Tibial nerve (tissue), 4 donors: ENCODE measurements around the gene LTBP1. TPM values are rescaled to one million over a fixed set of nuclear protein-coding genes. Genes with fewer than 3 reads are reported as not detected.

ENCODE experiments used
- DNase-seq, 2 donors: peaks; one replicate each; pipeline ENCODE4 v3.0.0-alpha.2; 2019; ENCODE audit warnings: low spot score in 2 of 2
- H3K27ac ChIP-seq, 4 donors: fragments of 200-600 bp; sonication (generic) in 3 of 4; one replicate each; pipeline ENCODE4 v1.5.1; 2017 to 2019; ENCODE audit warnings: mild to moderate bottlenecking in 1 of 4
- H3K27me3 ChIP-seq, 2 donors: fragments of 200-600 bp; sonication (generic) in 1 of 2; one replicate each; pipeline versions ENCODE4 v1.5.1 to v1.6.0; 2017 to 2019
- H3K36me3 ChIP-seq, 3 donors: fragments of 200-600 bp; sonication (generic); one replicate each; pipeline ENCODE4 v1.5.1; 2018 to 2019
- H3K4me1 ChIP-seq, 4 donors: fragments of 200-600 bp; sonication (generic) in 3 of 4; one replicate each; pipeline ENCODE4 v1.5.1; 2017 to 2019
- H3K4me3 ChIP-seq, 4 donors: fragments of 200-600 bp; sonication (generic) in 3 of 4; one replicate each; pipeline ENCODE4 v1.5.1; 2017 to 2019; ENCODE audit warnings: mild to moderate bottlenecking in 1 of 4, moderate library complexity in 1 of 4
- H3K9me3 ChIP-seq, 4 donors: fragments of 200-600 bp; sonication (generic) in 3 of 4; one replicate each; pipeline ENCODE4 v1.5.1; 2017 to 2019
- EP300 ChIP-seq, 2 donors: sonication (generic); formaldehyde crosslinking; IDR thresholded peaks; one replicate each; pipeline ENCODE4 v1.6.1; 2017; ENCODE audit warnings: antibody characterized with exemption in 2 of 2, mild to moderate bottlenecking in 1 of 2
- POLR2A ChIP-seq, 2 donors: fragments of 450-650 bp; IDR thresholded peaks; one replicate each; pipeline ENCODE4 v1.6.1; 2017; ENCODE audit warnings: antibody characterized with exemption in 2 of 2, mild to moderate bottlenecking in 2 of 2, moderate library complexity in 2 of 2
- WGBS, 2 donors: methylation state at CpG; one replicate each; pipeline ENCODE4 v1.1.5; 2018; 5-methylcytosine and 5-hydroxymethylcytosine counted together
- total RNA-seq, 4 donors: library from RNA; depleted of rRNA; stranded (reverse); fragments of >200 nt; gene quantifications; one replicate each; pipeline ENCODE4 v1.1.0, GENCODE V29; 2016
- TF ChIP-seq, protein P1 (sequence below), 5 experiments: fragments of 200-600 bp in 3 of 5; fragments of 450-650 bp in 2 of 5; sonication (generic) in 3 of 5; IDR thresholded peaks; one replicate each; pipeline ENCODE4 v1.5.1; 2016 to 2019; ENCODE audit warnings: antibody characterized with exemption in 5 of 5, mild to moderate bottlenecking in 3 of 5, moderate library complexity in 2 of 5

LTBP1 gene
- total RNA-seq, 4 donors from 2014 or later, result 29.4 to 89.8 (median 50.6) TPM

DNA sequence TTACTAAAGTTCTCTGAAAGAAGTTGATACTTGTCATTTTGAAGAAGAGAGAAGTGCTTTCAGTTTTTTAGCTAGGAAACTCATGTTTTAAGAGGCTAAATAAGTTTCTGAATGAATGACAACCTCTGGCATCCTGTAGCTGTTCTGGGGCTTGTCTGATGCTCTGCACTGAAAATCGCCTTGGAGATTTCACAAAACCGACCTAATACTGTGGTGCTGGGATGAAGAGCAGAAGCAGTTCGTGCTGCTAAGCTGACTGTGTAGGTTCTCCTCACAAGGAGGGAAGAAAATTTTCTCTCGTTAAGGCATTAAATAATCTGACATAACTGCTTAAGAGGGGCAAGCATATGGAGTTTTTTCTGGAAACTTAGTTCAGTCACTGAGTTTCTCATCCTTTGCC lies 193.2 kb downstream of the LTBP1 start:
- H3K4me1 ChIP-seq, result peaks cover 0 to 51% (median 10%) of the 10 kb centered on the region in 4 donors
- no peak overlapping the region for H3K4me3 ChIP-seq
- TF ChIP-seq EP300 (IDR thresholded peaks at IDR 0.05), result no peak
- TF ChIP-seq POLR2A (IDR thresholded peaks at IDR 0.05), result no peak
- TF ChIP-seq, protein P1, sequence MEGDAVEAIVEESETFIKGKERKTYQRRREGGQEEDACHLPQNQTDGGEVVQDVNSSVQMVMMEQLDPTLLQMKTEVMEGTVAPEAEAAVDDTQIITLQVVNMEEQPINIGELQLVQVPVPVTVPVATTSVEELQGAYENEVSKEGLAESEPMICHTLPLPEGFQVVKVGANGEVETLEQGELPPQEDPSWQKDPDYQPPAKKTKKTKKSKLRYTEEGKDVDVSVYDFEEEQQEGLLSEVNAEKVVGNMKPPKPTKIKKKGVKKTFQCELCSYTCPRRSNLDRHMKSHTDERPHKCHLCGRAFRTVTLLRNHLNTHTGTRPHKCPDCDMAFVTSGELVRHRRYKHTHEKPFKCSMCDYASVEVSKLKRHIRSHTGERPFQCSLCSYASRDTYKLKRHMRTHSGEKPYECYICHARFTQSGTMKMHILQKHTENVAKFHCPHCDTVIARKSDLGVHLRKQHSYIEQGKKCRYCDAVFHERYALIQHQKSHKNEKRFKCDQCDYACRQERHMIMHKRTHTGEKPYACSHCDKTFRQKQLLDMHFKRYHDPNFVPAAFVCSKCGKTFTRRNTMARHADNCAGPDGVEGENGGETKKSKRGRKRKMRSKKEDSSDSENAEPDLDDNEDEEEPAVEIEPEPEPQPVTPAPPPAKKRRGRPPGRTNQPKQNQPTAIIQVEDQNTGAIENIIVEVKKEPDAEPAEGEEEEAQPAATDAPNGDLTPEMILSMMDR (IDR thresholded peaks at IDR 0.05), result no peak
- H3K36me3 ChIP-seq, result no peaks in the 10 kb centered on the region
- H3K27ac ChIP-seq, result peak overlapping the region in 1 of 4 donors; percentile 25
- no peaks in the 10 kb centered on the region for H3K27me3 ChIP-seq
- DNase-seq, result no peak
- WGBS, 2 donors, result 72 to 73% methylated on average over 4 of the region's 4 CpGs
- H3K9me3 ChIP-seq, result no peaks in the 10 kb centered on the region

DNA sequence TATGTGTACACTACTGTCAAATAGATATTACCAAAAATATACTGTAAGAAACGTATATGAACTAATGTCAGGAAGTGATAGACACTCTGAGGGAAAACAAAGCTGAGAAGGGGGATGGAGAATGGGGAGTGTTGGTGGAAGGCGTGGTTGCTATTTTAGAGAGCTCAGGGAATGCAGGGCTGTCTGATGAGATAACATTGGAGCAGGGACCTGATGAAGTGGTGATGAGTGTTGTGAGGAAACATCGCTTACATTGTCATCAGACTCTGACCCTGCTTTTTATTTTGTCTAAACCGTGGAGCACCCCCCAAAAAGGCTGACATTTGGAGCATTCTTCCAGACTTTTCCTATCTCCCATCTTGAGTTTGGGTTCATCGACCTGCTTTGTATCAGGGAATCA lies 194.7 kb downstream of the LTBP1 start:
- Histone ChIP-seq H3K9me3 (no peaks in the 10 kb centered on the region), H3K27me3 (no peaks in the 10 kb centered on the region), H3K4me3 (no peak overlapping the region), H3K36me3 (no peaks in the 10 kb centered on the region), H3K4me1 (peaks cover 0 to 50% (median 12%) of the 10 kb centered on the region in 4 donors), H3K27ac (no peak overlapping the region)
- no peak for DNase-seq
- TF ChIP-seq, protein P1 (IDR thresholded peaks at IDR 0.05), result no peak
- no peak for TF ChIP-seq EP300 (IDR thresholded peaks at IDR 0.05)
- no peak for TF ChIP-seq POLR2A (IDR thresholded peaks at IDR 0.05)
- WGBS, 2 donors, result 69 to 78% methylated on average over 5 of the region's 5 CpGs

DNA sequence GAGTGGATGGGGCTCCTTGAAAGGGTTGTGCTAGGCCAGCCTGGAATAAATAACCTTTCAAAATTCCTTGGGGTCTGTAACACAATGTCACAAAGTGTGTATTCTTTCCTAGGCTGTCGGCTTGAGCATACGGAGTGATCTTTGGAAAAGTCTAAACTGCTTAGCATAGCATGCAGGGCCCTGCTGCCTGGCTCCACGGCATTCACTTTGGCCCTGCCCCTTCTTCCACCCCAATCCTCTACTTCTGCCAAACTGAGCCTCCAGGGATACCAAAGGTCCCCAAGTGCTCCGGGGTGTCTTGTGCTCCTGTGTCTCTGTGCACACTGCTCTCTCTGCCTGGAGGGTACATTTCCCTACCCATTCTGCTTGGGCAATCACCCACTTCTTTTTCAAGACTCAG lies 196.1 kb downstream of the LTBP1 start:
- Histone ChIP-seq H3K27ac (peak overlapping the region in 2 of 4 donors; percentile 56 to 57), H3K4me1 (peaks cover 0 to 40% (median 9%) of the 10 kb centered on the region in 4 donors)
- 33 to 40% methylated on average over 4 of the region's 4 CpGs for WGBS, 2 donors

DNA sequence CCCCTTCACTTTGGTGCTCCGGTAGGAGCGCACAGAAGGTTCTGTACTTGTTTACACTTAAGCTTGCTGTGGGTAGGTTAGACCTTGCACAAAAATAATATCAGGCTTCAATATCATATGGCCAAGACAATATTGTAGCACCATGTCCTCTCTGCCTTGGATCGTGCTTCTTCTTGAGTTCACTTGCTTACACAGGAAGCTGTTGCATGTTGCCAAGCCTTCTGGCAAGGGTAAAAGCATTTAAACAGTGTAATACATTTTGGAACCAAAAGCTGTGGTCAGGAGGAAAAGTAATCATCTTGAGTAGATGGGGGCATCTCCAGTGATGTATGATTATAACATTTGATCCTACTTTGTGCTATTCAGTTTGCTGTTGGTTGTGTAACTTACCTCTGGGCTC lies 197.5 kb downstream of the LTBP1 start:
- Histone ChIP-seq H3K4me1 (peaks cover 0 to 40% (median 9%) of the 10 kb centered on the region in 4 donors), H3K4me3 (no peak overlapping the region), H3K27ac (no peak overlapping the region), H3K9me3 (no peaks in the 10 kb centered on the region), H3K27me3 (no peaks in the 10 kb centered on the region), H3K36me3 (no peaks in the 10 kb centered on the region)
- TF ChIP-seq POLR2A (IDR thresholded peaks at IDR 0.05) (no peak), EP300 (IDR thresholded peaks at IDR 0.05) (no peak)
- no peak for DNase-seq
- 85 to 87% methylated on average over 3 of the region's 3 CpGs for WGBS, 2 donors

More for the DNA sequence above, 196.1 kb downstream of the LTBP1 start:
- no peaks in the 10 kb centered on the region for H3K9me3 ChIP-seq
- no peak overlapping the region for H3K4me3 ChIP-seq
- no peak for TF ChIP-seq POLR2A (IDR thresholded peaks at IDR 0.05)
- TF ChIP-seq, protein P1 (IDR thresholded peaks at IDR 0.05), result no peak
- no peak for TF ChIP-seq EP300 (IDR thresholded peaks at IDR 0.05)
- no peak for DNase-seq
- no peaks in the 10 kb centered on the region for H3K36me3 ChIP-seq
- H3K27me3 ChIP-seq, result no peaks in the 10 kb centered on the region

DNA sequence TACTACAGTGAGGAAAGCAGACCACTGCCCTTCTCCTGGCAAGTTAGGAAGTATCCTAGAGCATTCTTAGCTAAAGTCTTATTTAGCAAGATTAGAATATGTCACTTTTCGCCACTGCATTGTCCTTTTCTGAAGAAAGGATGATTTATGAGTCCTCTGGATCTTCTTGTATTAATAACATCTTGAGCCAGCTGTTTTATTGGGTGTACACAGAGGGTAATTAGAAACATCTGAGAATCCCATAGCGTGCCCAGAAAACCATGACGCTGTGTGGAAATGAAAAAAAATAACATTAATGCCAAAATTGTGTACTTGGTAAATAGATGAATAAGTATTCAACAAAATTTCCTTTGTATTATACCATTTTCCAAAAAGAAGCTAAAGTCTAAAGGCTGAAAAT lies 198.7 kb downstream of the LTBP1 start:
- H3K27ac ChIP-seq, result peak overlapping the region in 2 of 4 donors; percentile 74 to 77
- H3K9me3 ChIP-seq, result no peaks in the 10 kb centered on the region

More for the DNA sequence above, 198.7 kb downstream of the LTBP1 start:
- 41 to 55% methylated on average over 3 of the region's 3 CpGs for WGBS, 2 donors
- Histone ChIP-seq H3K27me3 (no peaks in the 10 kb centered on the region), H3K4me1 (peaks cover 0 to 40% (median 9%) of the 10 kb centered on the region in 4 donors), H3K36me3 (no peaks in the 10 kb centered on the region), H3K4me3 (no peak overlapping the region)
- TF ChIP-seq, protein P1 (IDR thresholded peaks at IDR 0.05), result no peak
- TF ChIP-seq POLR2A (IDR thresholded peaks at IDR 0.05) (no peak), EP300 (IDR thresholded peaks at IDR 0.05) (peak in 1 of 2 donors; percentile 45)
- DNase-seq, result no peak
